ENCODE data around the gene LIFR.

The LIFR gene

GRCh38 chr5:38556599-38557307 is at the start of gene LIFR:
TSS of gene LIFR (minus strand) at chr5:38556646. CDS start at chr5:38530647, 25,999 bp downstream.
- H3K4me3 ChIP-seq (ENCODE audit: low read depth, low read length): peak within 1 kb of the TSS; percentile 84
- in situ Hi-C loops (cut with HindIII; ENCODE audit: low sequenced_read_pairs): no loop called here
- TF ChIP-seq, protein P1, sequence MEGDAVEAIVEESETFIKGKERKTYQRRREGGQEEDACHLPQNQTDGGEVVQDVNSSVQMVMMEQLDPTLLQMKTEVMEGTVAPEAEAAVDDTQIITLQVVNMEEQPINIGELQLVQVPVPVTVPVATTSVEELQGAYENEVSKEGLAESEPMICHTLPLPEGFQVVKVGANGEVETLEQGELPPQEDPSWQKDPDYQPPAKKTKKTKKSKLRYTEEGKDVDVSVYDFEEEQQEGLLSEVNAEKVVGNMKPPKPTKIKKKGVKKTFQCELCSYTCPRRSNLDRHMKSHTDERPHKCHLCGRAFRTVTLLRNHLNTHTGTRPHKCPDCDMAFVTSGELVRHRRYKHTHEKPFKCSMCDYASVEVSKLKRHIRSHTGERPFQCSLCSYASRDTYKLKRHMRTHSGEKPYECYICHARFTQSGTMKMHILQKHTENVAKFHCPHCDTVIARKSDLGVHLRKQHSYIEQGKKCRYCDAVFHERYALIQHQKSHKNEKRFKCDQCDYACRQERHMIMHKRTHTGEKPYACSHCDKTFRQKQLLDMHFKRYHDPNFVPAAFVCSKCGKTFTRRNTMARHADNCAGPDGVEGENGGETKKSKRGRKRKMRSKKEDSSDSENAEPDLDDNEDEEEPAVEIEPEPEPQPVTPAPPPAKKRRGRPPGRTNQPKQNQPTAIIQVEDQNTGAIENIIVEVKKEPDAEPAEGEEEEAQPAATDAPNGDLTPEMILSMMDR (IDR thresholded peaks at IDR 0.05; ENCODE audit: low read depth, low read length): no peak
- DNase-seq (ENCODE audit: low read depth, low spot score): peak; percentile 83

GRCh38 chr5:38605610-38606009 is 49.2 kb upstream of the LIFR start:
- no peak for DNase-seq (ENCODE audit: low read depth, low spot score)
- TF ChIP-seq, protein P1 (IDR thresholded peaks at IDR 0.05; ENCODE audit: low read depth, low read length): no peak
- H3K4me3 ChIP-seq (ENCODE audit: low read depth, low read length): no peak overlapping the region
- in situ Hi-C loops (cut with HindIII; ENCODE audit: low sequenced_read_pairs): no loop called here

- in situ Hi-C loops (cut with HindIII; ENCODE audit: low sequenced_read_pairs): no loop called here
- TF ChIP-seq, protein P1 (IDR thresholded peaks at IDR 0.05; ENCODE audit: low read depth, low read length): no peak
- peak; percentile 50 for DNase-seq (ENCODE audit: low read depth, low spot score)
- H3K4me3 ChIP-seq (ENCODE audit: low read depth, low read length): no peak overlapping the region
These were observed 47.2 kb upstream of the LIFR start for GRCh38 chr5:38603691-38604090.

- TF ChIP-seq, protein P1 (IDR thresholded peaks at IDR 0.05; ENCODE audit: low read depth, low read length): no peak
- H3K4me3 ChIP-seq (ENCODE audit: low read depth, low read length): no peak overlapping the region
- in situ Hi-C loops (cut with HindIII; ENCODE audit: low sequenced_read_pairs): no loop called here
- no peak for DNase-seq (ENCODE audit: low read depth, low spot score)
These were observed 46.2 kb upstream of the LIFR start for GRCh38 chr5:38602641-38603040.

- peak; percentile 70 for DNase-seq (ENCODE audit: low read depth, low spot score)
- in situ Hi-C loops (cut with HindIII; ENCODE audit: low sequenced_read_pairs): no loop called here
- no peak overlapping the region for H3K4me3 ChIP-seq (ENCODE audit: low read depth, low read length)
- TF ChIP-seq, protein P1 (IDR thresholded peaks at IDR 0.05; ENCODE audit: low read depth, low read length): no peak
These were observed 45.4 kb upstream of the LIFR start for GRCh38 chr5:38601863-38602298.

DNA sequence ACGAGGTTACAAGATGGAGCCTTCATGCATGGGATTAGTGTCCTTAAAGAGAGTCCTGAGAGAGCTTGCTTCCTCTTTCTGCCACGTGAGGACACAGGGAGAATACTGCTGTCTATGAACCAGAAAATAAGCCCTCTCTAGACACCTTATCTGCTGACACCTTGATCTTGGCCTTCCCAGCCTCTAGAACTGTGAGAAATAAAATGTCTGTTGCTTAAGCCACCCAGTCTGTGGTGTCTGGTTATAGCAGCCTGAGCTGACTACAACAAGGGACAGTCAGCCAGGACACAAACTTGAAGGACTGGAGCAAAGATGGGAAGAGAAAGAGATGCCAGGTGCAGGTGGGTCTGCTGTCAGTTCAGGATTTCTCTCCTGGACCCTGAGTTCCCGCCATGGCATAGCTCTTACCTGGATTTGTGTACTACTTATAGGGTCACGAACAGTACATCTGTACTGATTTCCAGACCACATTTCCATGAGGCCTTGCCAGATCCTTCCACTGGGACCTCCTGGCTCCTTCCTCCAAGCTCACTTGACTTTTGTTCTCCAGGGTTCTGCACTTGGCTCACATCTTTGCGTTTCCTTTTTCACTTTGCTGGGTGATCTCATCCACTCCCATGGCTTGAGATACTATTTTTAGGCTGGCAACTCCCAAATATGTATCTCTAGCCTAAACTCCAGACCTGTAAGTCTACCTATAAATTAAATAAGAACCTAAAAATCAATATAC is 44.9 kb upstream of the LIFR start:
- TF ChIP-seq, protein P1 (IDR thresholded peaks at IDR 0.05; ENCODE audit: low read depth, low read length): no peak
- in situ Hi-C loops (cut with HindIII; ENCODE audit: low sequenced_read_pairs): no loop called here
- no peak for DNase-seq (ENCODE audit: low read depth, low spot score)
- H3K4me3 ChIP-seq (ENCODE audit: low read depth, low read length): no peak overlapping the region

Measured in astrocyte of the spinal cord (primary cell).